Heart right ventricle (tissue), 16 donors: ENCODE results near the gene TECTA. TPM values are rescaled to one million over a fixed set of nuclear protein-coding genes. Genes with fewer than 3 reads are reported as not detected.
A peak's percentile ranks its signal among the peaks of the same experiment; 100 is the strongest.
"Not testable (repeated sequence)": the region's sequence is repeated elsewhere in the genome, so short reads cannot be mapped to it uniquely, and the experiment has no call there.

Source experiments
- ATAC-seq, 8 donors: fragments of 200-7000 bp; cut with Tn5 transposase; one replicate each; pipeline ENCODE4 v1.9.1; 2020; ENCODE audit warnings: mild to moderate bottlenecking in 8 of 8, moderate library complexity in 8 of 8, moderate number of reproducible peaks in 1 of 8
- DNase-seq, 2 donors: peaks; one replicate each; pipeline ENCODE4 v3.0.0-alpha.2; 2020
- H3K27ac ChIP-seq, 10 donors: fragments of 200-600 bp; sonication (generic) in 2 of 10; one replicate each; pipeline versions ENCODE4 v1.5.0 to v1.8.0; 2020 to 2022; ENCODE audit warnings: mild to moderate bottlenecking in 3 of 10
- H3K27me3 ChIP-seq, 7 donors: fragments of 200-600 bp; one replicate each; pipeline ENCODE4 v1.8.0; 2021 to 2022; ENCODE audit warnings: mild to moderate bottlenecking in 2 of 7
- H3K36me3 ChIP-seq, 9 donors: fragments of 200-600 bp; sonication (generic) in 1 of 9; one replicate each; pipeline versions ENCODE4 v1.5.0 to v1.8.0; 2020 to 2022; ENCODE audit warnings: mild to moderate bottlenecking in 2 of 9
- H3K4me1 ChIP-seq, 9 donors: fragments of 200-600 bp; sonication (generic) in 1 of 9; one replicate each; pipeline versions ENCODE4 v1.5.0 to v1.8.0; 2020 to 2022; ENCODE audit warnings: mild to moderate bottlenecking in 4 of 9
- H3K4me3 ChIP-seq, 10 donors: fragments of 200-600 bp; sonication (generic) in 2 of 10; one replicate each; pipeline versions ENCODE4 v1.5.0 to v1.8.0; 2020 to 2022; ENCODE audit warnings: mild to moderate bottlenecking in 7 of 10, moderate library complexity in 2 of 10
- H3K9me3 ChIP-seq, 11 donors: fragments of 200-600 bp in 10 of 11; sonication (generic) in 2 of 11; one replicate each; pipeline versions ENCODE4 v1.5.0 to v1.8.0; 2013 to 2022; ENCODE audit warnings: mild to moderate bottlenecking in 2 of 11, control low read depth in 1 of 11, moderate library complexity in 1 of 11
- WGBS, 2 donors: extraction: QIAGEN DNeasy Blood & Tissue Kit; methylation state at CpG; one replicate each; pipeline ENCODE4 v1.1.7; 2013; ENCODE audit warnings: inconsistent platforms in 1 of 2; 5-methylcytosine and 5-hydroxymethylcytosine counted together
- intact Hi-C, 10 donors: fragments of 100-400 bp; cut with DNase I; formaldehyde crosslinking; loops; one replicate each; pipeline versions ENCODE4 v1.11.1 to v1.14.2; 2022
- polyA plus RNA-seq, 2 donors: library from polyadenylated mRNA; stranded (reverse); fragments of 200-250 nt; gene quantifications; one replicate each; pipeline ENCODE4 v1.2.3, GENCODE V29; 2013
- total RNA-seq, 10 donors: library from RNA; stranded (reverse); fragmentation: NEBNext Ultra II Directional in 3 of 10; extraction: Animal tissue kit (Norgen Biotek cat#: 25700) in 3 of 10; gene quantifications; one replicate each; pipeline versions ENCODE4 v1.2.1 to v1.2.4, GENCODE V29; 2021 to 2023
- TF ChIP-seq, protein P1 (sequence below), 9 donors: fragments of 200-600 bp; sonication (generic) in 2 of 9; IDR thresholded peaks; one replicate each; pipeline versions ENCODE4 v1.5.0 to v1.8.0; 2021 to 2022; ENCODE audit warnings: antibody characterized with exemption in 9 of 9, mild to moderate bottlenecking in 5 of 9, moderate library complexity in 1 of 9
- donor health status: Arrhythmogenic right ventricular cardiomyopathy.
- donor health status: ischemic (EF 13 %, LVEDD 7.1; RV severe dilation, severe dysfunction).
- donor health status: healthy with polysubstance abuse.
- donor health status: DM: no; HTN: yes; CAD: no.
- donor health status: DM: no; HTN: no; CAD: no.
- donor health status: ischemic (EF 25% LVEDD 6.9; RV normal size, moderate dysfunction).
- donor health status: ischemic (EF 25% LVEDD 5.7; RV mildly dilated, moderate dysfunction).
- donor health status: healthy.
- donor health status: DM: yes; HTN: yes; CAD: no.
- donor health status: Ischemic cardiomyopathy.
- donor health status: ischemic (EF 35%, LVEDD 5.7; RV mildly dilated, moderate dysfunction).
- donor health status: nonischemic (EF 11% LVEDD 7.7; RV severe dilation, severe dysfunction).
- donor health status: DM: yes; HTN: yes; CAD: no.
- donor health status: PGD.
- donor health status: ischemic (EF 29% LVEDD 5.4; RV normal size, mild dysfunction).
- donor health status: nonischemic (EF 23%, LVEDD 6.1; RV moderate dilation, normal function).

Gene TECTA
- total and polyA plus RNA-seq, 12 donors, result 0.38 to 1.9 (median 1.1) TPM

DNA sequence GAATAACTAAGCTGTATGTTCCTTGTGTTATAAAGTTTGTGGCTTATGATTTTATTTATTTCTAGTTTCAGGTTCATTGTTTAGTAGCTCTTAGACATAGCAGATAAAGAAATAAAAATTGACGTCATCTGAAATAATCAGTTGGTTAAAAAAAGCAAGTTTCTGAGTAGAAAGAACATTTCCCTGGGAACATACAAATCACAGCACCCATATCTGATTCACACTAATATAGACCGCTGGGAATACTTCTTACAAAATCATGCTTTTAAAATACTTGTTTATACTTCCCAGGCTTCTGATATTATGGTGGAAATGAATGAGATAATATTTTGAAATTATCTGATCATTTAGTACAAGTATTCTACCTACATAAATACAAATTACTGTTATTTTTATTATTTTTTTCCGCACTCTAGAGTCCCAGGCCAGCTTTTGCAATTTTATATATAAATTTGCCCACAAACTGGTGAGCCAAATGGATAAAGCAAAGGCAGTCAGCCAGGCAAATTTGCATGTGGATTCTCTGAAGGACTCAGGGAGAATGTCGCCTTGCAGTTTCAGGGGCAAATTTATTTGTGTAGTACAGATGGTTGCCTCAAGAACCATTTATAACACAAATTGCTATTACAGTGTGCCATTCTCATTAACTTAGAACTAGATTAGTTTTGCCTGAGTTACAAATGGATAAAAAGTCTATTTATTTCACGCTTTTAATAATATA lies 128.6 kb downstream of the TECTA start:
- H3K27ac ChIP-seq, result no peak overlapping the region
- H3K27me3 ChIP-seq, result peaks cover 0 to 5% (median 0%) of the 10 kb centered on the region in 7 donors
- TF ChIP-seq, protein P1, sequence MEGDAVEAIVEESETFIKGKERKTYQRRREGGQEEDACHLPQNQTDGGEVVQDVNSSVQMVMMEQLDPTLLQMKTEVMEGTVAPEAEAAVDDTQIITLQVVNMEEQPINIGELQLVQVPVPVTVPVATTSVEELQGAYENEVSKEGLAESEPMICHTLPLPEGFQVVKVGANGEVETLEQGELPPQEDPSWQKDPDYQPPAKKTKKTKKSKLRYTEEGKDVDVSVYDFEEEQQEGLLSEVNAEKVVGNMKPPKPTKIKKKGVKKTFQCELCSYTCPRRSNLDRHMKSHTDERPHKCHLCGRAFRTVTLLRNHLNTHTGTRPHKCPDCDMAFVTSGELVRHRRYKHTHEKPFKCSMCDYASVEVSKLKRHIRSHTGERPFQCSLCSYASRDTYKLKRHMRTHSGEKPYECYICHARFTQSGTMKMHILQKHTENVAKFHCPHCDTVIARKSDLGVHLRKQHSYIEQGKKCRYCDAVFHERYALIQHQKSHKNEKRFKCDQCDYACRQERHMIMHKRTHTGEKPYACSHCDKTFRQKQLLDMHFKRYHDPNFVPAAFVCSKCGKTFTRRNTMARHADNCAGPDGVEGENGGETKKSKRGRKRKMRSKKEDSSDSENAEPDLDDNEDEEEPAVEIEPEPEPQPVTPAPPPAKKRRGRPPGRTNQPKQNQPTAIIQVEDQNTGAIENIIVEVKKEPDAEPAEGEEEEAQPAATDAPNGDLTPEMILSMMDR (IDR thresholded peaks at IDR 0.05), result no peak
- H3K4me3 ChIP-seq, result no peak overlapping the region
- peaks cover 0 to 24% (median 13%) of the 10 kb centered on the region in 9 donors for H3K4me1 ChIP-seq
- H3K9me3 ChIP-seq, result no peaks in the 10 kb centered on the region
- ATAC-seq, result peak in 1 of 8 donors; percentile 31
- WGBS, 2 donors, result 67 to 69% methylated on average over 5 of the region's 5 CpGs
- H3K36me3 ChIP-seq, result no peaks in the 10 kb centered on the region
- DNase-seq, result no peak
- intact Hi-C loops, result no loop called here

DNA sequence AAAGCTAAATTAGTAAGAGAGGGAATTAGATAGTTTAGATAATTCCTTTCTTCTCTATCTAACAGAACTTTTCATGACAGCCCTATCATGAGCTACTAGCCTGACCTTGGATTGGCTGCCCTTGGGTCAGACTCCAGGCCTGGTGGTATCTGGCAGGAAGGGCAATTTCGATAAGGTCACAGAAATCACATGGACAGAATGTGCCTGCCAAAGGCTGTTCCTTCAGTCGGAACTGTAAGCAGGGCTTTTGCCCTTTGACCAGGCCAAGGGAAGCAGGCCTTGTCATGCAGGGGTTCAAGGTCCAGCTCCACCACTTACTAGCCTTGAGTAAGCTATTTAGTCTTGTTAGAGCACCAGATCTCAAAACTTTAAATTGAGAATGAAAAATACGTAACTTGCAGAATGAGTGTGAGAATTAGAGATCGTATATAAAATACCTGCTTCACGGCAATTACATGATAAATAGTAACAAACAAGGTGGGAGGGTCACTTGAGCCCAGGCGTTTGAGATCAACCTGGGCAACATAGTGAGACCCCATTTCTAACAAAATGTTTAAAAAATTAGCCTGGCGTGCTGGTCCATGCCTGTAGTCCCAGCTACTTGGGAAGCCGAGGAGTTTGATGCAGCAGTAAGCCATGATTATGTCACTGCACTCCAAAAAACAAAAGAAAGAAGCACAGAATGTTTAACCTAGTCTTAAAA lies 130.7 kb downstream of the TECTA start:
- DNase-seq (peak in 1 of 2 donors; percentile 38), ATAC-seq (peak; percentile 65 to 91 (median 86))
- peaks cover 0 to 36% (median 13%) of the 10 kb centered on the region in 9 donors for H3K4me1 ChIP-seq
- no peaks in the 10 kb centered on the region for H3K9me3 ChIP-seq
- intact Hi-C loops, result no loop called here
- 75% methylated on average over 8 of the region's 8 CpGs for whole genome bisulfite sequencing, 2 donors
- peaks cover 0 to 5% (median 0%) of the 10 kb centered on the region in 7 donors for H3K27me3 ChIP-seq
- TF ChIP-seq, protein P1 (IDR thresholded peaks at IDR 0.05), result no peak
- H3K4me3 ChIP-seq, result no peak overlapping the region
- no peaks in the 10 kb centered on the region for H3K36me3 ChIP-seq
- peak overlapping the region in 7 of 10 donors; percentile 8 to 51 (median 28) for H3K27ac ChIP-seq

DNA sequence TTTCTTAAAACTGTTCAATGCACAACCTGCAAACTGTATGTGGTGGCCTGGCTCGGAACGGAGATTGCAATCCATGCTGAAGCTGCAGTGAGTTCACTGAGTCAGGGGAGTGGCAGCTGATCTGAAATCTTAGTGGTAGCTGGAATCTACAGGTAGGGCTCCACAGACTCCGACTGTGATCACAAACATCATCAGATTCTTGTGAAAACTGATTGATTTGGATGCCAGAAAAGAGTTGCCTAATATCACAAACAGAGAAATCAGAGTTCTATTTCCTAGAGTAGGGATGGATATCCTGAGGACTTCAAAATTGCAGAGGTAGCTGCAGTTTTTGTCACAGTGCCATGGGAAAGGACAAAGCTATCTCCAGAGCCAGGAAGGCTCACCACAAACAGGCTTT lies 134.0 kb downstream of the TECTA start:
- no peak for ATAC-seq
- intact Hi-C loops, result no loop called here
- WGBS, 2 donors, result 84 to 89% methylated on average over 3 of the region's 3 CpGs
- no peaks in the 10 kb centered on the region for H3K36me3 ChIP-seq
- no peak overlapping the region for H3K4me3 ChIP-seq
- DNase-seq, result no peak
- no peaks in the 10 kb centered on the region for H3K9me3 ChIP-seq
- no peak overlapping the region for H3K27ac ChIP-seq
- TF ChIP-seq, protein P1 (IDR thresholded peaks at IDR 0.05), result no peak
- peaks cover 0 to 5% (median 0%) of the 10 kb centered on the region in 7 donors for H3K27me3 ChIP-seq
- peaks cover 0 to 33% (median 12%) of the 10 kb centered on the region in 9 donors for H3K4me1 ChIP-seq

DNA sequence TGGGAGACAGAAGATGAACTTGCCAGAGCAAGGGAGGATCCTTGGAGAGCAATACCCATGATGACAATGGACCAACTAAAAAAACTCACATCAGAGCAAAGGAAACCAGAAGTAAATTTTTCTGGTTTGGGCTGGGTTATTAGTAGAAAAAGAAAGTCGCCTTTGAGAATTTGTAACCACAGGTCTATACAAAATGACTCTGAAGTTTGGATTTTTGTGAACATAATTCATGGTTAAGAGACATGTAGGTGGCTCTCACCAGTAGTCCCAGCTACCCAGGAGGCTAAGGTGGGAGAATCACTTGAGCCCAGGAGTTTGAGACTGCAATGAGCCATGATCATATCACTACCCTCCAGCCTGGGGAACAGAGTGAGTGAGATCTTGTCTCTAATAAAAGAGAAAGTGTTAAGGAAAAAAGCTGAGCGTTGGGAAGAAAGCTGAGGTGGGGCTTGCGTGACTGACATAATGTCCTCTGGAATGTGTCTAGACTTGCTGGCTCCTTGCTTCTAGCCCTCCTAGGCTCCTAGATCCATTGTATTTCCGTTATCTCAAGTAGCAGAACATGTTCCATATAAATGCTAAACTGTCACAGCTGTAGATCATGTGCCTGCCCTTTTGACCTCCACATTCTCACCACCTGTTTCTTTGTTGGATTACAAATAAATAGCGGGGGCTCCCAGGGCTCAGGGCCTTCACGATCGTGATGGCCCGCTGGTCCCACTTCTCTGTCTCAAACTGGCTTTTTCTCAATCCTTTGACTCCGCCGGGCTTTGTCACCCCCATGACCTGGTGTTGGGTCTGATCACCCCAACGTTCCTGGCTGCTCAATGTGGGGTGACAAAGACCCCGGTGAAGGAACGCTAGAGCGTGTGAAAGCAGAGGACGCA lies 135.3 kb downstream of the TECTA start:
- Histone ChIP-seq H3K4me1 (peaks cover 0 to 23% (median 8%) of the 10 kb centered on the region in 9 donors), H3K4me3 (no peak overlapping the region), H3K9me3 (no peaks in the 10 kb centered on the region), H3K27ac (peak overlapping the region in 3 of 10 donors; percentile 35 to 44 (median 38)), H3K27me3 (peaks cover 0 to 8% (median 0%) of the 10 kb centered on the region in 7 donors), H3K36me3 (no peaks in the 10 kb centered on the region)
- ATAC-seq (peak in 2 of 8 donors; percentile 13 to 34), DNase-seq (no peak)
- TF ChIP-seq, protein P1 (IDR thresholded peaks at IDR 0.05), result no peak
- intact Hi-C loops, result no loop called here
- WGBS, 2 donors, result 59 to 60% methylated on average over 15 of the region's 15 CpGs

DNA sequence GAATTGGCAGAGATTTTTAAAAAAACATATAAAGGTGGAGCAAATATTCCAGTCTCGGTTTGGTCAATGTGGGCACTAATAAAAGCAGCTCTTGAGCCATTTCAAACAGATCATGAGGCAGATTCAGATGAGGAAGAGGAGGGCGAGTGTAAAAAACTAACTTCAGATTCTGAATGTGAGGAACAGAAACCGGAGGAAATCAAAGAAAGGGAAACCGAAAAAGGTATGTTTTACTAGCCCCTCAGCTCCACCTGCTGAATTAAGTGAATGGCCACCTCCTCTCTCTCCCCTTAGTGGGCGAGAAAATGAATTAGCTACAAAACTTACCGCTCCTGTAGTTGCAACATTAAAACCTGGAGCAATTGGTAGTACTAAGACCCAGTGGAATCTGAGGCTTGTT lies 136.2 kb downstream of the TECTA start:
- ATAC-seq, intact Hi-C loops, H3K36me3 ChIP-seq, DNase-seq, H3K4me3 ChIP-seq, H3K9me3 ChIP-seq: not testable (repeated sequence)
- peak overlapping the region in 2 of 10 donors; percentile 38 to 64 for H3K27ac ChIP-seq
- 85 to 89% methylated on average over 6 of the region's 6 CpGs for WGBS, 2 donors
- peaks cover 0 to 23% (median 4%) of the 10 kb centered on the region in 9 donors for H3K4me1 ChIP-seq
- H3K27me3 ChIP-seq, result peaks cover 0 to 14% (median 0%) of the 10 kb centered on the region in 7 donors
